SK-N-SH treated with all-trans-retinoic acid at 6 μM for 48 hours (cell line): ENCODE results near the gene CATSPER3.

Experiments used
- BACH2 ChIP-seq: fragments of 250-450 bp; sonication (Bioruptor Pico); IDR thresholded peaks from 2 replicates; pipeline ENCODE4 v1.9.0; 2021; ENCODE audit warnings: mild to moderate bottlenecking, borderline replicate concordance
- CSRNP3 ChIP-seq: fragments of 250-450 bp; sonication (Bioruptor Pico); IDR thresholded peaks from 2 replicates; pipeline ENCODE4 v1.5.1; 2021; ENCODE audit warnings: mild to moderate bottlenecking, moderate library complexity
- ZNF565 ChIP-seq: fragments of 450-650 bp; formaldehyde crosslinking; conservative IDR thresholded peaks from 2 replicates; pipeline ENCODE4 v1.5.0; 2020; ENCODE audit warnings: low read depth, mild to moderate bottlenecking, moderate library complexity

DNA sequence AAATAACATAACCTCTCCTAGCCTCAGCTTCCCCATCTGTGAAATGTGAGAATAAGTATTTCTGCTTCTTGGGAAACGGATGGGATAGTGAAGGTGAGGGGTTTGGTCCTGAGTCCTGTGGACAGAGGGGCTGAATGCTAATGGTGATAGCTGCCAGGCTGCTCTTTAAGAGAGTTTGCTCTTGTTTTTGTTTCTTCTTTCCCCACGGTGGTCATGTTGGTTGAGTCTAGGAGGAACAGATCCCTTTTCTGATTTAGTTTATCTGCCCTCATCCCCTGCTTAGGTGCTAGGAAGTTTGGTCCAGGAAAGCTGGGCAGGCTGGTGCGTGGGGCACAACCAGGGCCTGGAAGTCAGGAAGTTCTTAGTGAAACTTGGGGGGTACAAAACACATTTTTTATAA is 74.0 kb downstream of the CATSPER3 start:
- no peak for TF ChIP-seq ZNF565 (CRISPR knock-in tag)
- TF ChIP-seq BACH2 (CRISPR knock-in tag), result no peak
- no peak for TF ChIP-seq CSRNP3 (CRISPR knock-in tag)
